GM18498 (cell line): ENCODE data around the gene RALGAPA1.

Source experiments
- ATAC-seq: cut with Tn5 transposase; IDR thresholded peaks from one replicate; pipeline ENCODE4 v1.9.1; 2021; ENCODE audit warnings: mild to moderate bottlenecking, moderate library complexity; ENCODE audit not compliant: unreplicated experiment

The RALGAPA1 gene

GRCh38 chr14:35504260-35504659, 304.8 kb downstream of the RALGAPA1 start:
- ATAC-seq = no peak

GRCh38 chr14:35503646-35504045, 305.4 kb downstream of the RALGAPA1 start:
- no peak for ATAC-seq

GRCh38 chr14:35499180-35499579, 309.9 kb downstream of the RALGAPA1 start:
- ATAC-seq = no peak

- no peak for ATAC-seq
Observed at GRCh38 chr14:35495278-35495677, 313.8 kb downstream of the RALGAPA1 start.

- no peak for ATAC-seq
Observed at GRCh38 chr14:35492569-35493014, 316.5 kb downstream of the RALGAPA1 start.
